GM21390 (cell line): ENCODE data around the gene RAD51B.

Experiments used
- ATAC-seq: cut with Tn5 transposase; IDR thresholded peaks from one replicate; pipeline ENCODE4 v1.9.1; 2021; ENCODE audit not compliant: unreplicated experiment

Gene RAD51B

DNA sequence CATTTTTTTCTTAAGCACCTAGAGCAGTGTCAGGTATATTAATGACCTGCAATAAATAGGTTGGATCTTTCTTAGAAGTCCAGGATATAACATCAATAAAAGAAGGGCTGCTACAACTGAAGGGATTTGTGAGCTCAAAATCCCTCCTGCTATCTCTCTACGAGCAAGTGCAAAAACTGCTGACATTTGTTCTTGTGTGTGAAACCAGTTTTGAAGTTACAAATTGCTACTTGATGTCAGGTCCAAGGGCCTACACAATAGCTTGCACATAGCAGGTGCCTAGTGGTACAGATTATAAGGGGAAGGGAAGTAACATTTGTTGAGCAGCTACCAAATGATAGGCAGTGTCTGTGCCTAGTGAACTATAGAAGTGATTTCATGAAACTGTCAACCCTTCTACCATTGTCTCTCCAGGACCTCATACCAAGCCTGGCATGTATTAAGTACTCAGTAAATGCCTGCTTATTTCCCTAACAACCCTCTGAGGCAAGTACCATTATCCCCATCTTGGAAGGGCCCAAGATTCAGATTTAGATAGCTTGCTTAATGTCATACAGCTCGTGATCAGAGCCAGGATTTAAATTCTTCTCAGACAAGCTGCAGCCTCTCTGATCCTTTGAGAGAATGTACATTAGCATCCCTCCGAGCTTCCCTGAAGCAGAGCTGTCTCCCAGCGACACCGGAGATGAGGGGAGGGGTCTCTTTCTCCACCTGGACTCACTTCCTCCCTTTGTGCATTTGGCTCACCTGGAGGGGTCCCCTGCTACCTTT is 673.0 kb downstream of the RAD51B start:
- ATAC-seq: no peak

DNA sequence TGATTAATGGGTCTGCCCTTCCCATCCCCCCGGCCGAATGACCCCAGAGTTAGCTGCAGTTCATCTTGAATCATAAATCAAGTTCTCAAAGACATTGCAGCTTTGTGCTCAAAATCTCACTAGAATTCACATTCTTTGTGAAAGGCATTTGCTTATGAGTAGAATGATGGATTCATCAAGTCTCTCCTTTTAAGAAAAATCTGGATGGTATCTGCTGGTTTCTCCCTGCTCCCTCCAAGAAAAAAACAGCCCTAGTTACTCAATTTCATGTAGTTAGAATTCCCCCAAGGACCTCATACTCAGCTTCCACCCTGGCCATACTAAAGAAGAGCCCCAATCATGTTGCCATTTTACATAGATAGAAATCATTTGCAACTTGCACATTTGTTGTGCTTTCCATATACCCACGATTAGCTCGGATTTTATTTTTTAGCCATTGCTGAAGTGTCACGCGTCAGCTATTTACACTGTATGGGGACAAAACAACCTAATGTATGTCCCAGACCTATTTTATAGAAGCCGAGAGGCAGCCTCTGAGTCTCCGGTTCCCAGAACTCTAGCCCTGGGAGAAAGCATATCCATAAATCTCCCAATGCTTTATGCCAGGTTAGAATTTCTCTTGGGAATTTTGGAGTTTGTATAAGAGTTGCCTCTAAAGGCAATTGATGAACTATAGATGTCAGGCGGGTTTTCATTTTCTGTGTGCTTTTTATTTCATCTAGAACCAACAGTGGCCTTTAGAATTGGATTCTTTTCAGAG is 673.8 kb downstream of the RAD51B start:
- ATAC-seq: no peak

DNA sequence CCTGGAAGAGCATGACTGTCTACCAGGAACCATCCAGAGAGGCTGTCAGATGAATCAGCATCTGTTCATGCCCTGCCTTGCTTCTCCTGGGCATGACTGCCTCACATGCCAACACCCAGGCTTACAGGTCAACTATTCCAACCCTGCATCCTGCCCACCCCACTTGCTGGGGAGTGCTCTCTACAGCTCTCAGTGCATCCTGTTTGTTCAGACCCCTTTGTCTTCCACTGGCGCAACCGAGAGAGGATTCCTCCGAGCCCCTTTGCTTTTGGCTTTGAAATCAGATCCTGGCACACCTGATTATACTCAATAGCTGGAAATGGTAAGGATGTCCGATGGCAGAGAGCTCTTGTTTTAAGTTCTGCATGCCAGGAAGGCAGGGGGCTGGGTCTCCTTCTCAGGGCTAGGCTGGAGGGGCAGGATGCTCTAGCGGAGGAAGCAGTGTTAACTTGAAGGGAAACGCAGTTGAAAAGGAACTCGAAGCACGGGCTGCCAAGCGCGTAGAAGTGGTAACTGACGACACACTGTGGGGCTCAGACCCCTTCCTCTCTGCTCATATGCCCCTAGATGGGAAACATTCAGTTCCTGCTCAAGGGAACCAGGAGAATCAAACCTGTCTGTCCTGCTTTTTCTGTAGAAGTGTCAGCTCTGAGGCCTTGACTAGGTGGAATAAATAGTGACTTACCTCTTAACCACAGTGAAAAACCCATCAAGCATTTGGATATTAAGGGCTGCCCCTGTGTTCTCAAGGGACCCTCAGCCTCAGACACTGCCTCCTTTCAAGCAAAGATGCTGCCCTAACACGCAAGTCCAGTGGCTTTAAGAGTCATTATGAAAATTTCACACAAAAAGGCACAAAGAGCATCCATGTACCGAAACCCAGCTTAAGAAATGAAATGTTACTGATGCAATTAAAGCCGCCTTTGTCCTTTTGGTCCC is 675.8 kb downstream of the RAD51B start:
- peak; percentile 52 for ATAC-seq

DNA sequence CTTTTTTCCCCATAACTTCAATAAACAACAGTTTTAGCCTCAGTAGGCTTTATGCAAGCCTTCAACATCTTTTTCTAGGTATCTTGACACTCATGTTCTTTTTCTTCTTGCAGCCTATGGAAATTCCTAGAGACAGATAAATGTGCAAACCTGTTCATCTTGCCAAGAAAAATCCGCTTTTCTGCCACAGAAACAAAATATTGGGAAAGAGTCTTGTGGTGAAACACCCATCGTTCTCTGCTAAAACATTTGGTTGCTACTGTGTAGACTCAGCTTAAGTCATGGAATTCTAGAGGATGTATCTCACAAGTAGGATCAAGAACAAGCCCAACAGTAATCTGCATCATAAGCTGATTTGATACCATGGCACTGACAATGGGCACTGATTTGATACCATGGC is 677.4 kb downstream of the RAD51B start:
- ATAC-seq: no peak

DNA sequence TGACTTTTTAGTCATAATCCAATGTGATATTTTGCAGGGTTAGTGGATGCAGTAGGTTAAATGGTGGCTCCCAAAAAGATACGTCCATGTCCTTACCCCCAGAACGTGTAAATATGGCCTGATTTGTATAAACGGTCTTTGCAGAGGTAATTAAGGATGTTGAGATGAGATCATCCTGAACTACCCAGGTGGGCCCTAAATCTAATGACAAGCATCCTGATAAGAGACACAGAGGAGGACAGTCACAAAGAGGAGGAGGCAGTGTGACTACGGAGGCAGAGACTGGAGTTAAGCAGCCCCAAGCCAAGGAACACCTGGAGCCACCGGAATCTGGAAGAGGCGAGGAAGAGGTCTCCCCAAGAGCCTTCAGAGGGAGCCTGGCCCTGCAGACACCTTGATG is 679.9 kb downstream of the RAD51B start:
- ATAC-seq: no peak

DNA sequence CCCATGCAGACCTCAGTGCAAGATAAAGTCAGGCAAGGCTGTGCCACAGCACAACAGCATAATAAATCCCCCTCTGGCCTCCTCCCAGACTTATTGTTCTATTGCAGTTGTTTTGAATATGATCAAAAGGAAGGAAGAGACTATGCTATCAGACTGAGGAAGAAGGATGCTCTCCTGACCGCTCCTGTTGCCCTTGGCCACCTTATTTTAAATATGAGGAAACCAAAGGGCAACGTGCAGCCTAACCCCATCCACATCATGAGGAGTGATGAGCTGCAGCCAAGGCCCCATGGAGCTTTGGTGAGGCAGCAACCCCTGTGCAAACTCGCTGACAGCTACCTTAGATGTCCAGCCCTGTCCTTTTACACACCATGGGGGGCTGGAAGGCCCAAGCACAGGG is 681.6 kb downstream of the RAD51B start:
- no peak for ATAC-seq

DNA sequence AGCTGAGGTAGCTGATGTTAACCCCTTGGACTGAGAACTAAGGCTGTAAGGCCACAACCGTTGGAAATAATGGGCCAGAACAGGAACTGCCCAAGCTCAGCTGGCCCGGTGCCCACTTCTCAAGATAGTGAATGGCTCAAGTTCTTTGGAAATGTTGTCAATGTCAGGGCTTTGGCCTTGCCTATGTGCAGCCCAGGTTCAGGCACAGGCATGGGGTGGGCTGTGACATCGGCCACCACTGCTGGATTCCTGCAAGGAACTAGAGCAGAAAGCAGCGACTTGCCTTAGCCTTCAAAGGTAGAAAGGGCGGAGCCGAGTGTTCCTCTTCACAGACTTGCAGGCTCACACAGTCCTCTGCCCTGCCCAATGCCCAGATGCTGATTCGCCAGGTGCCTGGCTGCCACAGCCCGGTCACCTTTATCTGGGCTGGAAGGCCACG is 682.1 kb downstream of the RAD51B start:
- ATAC-seq: no peak

DNA sequence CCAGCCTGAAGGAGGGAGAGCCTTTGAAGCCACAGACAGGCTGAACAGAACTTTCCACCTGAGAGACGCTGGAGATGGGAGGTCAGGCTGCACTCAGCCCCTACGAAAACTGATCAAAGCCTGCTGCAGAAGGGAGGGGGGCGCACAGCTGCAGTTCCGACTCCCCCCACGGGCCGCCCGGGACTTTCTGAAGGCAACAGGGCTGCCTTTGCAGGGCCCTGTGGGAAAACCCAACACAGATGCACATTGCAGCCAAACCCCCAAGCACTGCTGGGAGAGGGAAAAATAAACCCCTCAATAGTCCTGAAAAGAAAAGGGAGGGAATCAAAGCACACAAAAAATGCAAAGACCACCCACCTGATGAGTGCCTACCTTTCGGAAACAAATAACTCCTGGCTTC is 682.7 kb downstream of the RAD51B start:
- no peak for ATAC-seq

DNA sequence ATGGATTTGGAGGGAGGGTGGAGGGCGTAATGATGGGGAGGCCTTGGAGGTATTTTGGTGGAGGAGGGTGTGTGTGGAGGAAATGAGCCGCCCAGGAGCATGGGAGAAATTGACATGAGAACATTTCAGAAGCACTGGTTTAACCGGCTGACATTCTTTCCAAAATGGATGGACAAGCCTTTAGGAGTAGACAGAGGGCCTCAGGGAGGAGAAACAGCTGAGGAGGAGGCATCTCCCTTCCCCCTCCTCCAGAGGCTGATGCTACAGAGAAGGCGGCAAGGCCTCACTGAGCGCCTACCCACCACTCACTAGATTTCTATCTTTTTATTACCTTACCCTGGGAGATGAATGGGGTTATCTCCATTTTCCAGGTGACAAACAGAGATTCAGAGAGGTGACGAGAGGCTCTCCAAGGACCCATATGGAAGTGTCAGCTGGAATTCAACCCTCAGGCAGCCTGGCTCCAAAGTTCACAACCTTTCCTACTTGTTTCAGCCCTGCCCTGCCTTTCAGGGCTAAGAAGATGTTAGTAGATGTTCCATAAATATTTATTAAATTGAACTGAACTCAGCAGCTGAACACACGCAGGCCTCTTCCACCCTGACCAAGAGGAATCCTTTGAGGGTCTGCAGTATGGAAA is 683.7 kb downstream of the RAD51B start:
- ATAC-seq: no peak

DNA sequence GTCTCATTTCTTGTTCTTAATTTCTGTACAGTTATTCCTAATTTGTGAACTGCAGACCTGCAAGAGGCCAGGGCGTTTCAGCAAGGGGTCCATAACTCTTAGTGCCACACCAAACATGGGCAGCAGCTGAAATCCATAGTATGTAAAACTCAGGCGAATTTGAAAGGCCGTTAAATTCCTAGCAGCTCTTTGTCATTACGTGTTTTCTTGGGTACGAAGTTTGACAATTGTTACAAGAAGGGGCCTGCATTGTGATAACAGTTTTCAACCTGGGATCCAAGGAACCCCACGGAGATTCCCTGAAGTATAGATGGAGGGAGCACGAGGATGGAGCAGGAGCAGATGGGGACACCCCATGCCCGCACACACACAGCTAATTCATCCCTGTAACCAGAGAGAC is 685.3 kb downstream of the RAD51B start:
- ATAC-seq: no peak

DNA sequence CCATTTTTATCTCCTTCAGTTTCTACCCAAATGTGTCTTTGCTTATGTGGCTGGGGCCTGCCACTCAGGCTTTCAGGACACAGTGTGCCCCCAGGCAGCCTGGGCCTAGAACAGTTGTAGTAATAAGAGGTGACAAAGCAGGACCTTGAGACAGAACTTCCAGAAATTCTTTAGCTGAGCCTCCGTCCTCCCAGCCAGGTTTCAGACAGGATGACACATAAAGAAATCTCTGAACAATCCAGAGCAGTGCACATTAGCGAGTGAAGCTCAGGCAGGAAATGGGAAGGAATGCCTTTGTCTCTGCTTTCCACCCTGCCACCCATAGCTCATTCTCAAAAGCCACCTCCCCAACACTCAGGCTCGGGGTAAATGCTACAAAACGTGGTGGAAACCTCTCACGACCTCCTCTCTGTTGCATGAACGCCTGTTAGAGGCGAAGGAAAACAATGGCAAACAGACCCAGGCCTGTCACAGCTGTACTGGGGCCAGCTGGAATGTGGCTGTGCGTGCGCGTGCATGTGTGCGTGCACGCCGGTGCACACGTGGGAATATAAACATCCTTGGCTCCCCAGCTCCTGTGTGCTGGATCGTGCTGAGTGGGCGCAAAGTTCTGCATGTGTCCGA is 686.6 kb downstream of the RAD51B start:
- ATAC-seq: no peak

DNA sequence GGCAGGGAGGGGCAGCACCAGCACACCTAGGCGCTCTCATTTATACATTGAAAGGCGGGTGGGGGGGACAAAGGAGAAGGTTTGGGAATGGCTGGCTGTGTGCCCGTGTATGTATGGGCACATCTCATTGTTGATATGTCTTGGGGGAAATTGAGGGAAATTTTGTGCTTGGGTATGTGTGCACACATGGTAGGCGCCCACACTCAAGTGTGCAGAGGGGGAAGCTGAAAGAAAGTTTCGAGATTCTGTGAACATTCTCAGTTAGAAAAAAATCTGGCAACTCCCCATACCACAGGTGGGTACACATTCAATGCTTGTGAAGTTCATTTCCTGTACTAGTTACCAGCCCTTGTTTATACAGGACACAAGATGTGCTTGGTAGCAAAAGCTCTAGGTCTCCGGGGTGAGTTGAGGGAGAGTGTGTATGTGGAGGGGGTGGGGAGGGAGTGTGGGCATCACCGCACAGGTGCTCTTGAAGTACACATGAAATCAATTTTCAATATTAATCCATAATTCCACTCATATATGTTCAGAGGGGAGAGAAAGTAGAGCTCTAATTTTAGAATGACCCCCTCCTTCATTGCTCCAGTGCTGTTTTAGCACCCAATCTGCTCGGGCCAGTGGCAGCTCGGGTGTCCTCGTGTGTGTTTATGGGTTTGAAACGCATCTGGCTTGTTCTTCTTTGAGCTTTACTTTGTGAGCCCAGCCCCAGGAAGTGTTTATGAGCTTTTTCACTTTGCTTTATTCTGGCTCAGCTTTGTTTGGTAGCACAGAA is 687.3 kb downstream of the RAD51B start:
- ATAC-seq: peak; percentile 73

DNA sequence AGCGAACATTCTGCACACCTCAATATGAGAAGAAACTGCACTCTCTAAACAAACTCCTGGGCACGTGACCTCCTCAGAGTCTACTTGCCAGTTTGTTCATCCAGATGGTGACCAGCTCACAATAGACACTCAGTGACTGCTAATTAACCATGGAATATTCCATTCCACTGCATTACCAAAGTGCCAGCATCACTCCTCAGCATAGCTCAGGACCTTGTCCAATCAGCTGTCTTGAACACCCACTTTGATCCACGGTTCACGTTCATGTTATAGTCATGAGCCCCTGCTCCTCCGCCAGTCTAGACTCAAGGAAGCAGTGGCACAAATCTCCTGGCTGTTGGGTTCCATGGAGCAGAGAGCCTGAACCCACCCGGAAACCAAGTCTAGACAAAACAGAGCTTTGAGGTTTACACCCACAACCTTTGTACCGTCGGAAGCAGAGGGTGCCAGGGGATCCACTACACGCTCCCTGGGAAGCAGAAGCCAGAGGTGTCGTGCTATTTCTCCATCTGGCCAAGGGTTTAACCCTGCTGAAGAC is 688.0 kb downstream of the RAD51B start:
- no peak for ATAC-seq

DNA sequence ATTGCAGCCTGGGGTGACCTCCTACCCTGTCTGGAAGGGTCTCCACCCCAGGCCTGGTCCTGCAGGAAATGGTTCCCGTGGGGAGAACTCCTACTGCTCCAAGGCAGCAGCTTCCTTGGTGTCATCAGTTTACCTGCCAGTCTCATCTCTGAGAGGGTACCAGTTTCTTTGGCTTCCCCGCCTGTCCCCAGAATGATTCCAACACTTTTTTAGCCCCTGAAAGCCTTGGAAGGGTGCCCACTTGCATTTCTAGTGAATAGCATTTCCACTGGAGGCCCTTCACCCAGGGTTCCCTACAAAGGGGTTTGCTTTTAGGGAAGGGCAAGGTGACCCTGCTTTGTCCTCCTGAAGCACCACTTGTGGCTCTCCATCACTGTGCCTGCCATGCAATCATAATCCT is 689.0 kb downstream of the RAD51B start:
- ATAC-seq: no peak

DNA sequence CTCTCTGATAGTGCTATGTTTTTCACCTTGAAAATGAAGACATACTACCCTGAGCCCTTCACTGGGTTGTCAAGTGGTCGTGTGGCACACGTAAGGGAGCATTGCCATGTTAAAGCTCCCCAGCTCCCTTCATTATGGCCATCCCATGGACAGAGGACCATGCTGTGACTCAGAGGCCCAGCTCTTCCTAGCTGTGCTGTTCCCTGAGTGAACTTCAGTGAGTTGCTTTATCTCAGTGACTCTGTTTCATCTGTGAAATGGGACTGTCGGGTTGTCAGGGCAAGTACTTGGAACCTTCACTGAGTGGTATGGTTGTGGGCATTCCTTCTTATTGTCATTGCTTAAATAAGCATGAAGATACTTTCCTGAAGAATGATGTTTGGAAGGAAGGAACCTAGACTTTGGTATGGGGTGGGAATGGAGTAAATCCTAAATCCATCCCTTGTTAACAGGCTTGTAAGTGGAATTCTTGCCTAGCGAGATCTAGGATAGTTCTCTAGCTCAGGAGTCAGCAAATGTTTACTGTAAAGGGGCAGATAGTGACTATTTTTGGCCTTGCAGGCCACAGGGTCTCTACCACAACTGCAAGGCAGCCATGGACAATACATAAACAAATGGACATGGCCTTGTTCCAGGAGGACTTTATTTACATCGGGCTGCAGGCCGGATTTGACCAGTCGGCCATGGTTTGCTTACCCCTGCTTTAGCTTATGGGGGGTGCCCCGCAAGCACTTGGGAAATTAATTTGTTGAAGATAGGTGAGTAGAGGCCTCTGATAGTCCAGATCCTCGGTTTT is 689.8 kb downstream of the RAD51B start:
- no peak for ATAC-seq

DNA sequence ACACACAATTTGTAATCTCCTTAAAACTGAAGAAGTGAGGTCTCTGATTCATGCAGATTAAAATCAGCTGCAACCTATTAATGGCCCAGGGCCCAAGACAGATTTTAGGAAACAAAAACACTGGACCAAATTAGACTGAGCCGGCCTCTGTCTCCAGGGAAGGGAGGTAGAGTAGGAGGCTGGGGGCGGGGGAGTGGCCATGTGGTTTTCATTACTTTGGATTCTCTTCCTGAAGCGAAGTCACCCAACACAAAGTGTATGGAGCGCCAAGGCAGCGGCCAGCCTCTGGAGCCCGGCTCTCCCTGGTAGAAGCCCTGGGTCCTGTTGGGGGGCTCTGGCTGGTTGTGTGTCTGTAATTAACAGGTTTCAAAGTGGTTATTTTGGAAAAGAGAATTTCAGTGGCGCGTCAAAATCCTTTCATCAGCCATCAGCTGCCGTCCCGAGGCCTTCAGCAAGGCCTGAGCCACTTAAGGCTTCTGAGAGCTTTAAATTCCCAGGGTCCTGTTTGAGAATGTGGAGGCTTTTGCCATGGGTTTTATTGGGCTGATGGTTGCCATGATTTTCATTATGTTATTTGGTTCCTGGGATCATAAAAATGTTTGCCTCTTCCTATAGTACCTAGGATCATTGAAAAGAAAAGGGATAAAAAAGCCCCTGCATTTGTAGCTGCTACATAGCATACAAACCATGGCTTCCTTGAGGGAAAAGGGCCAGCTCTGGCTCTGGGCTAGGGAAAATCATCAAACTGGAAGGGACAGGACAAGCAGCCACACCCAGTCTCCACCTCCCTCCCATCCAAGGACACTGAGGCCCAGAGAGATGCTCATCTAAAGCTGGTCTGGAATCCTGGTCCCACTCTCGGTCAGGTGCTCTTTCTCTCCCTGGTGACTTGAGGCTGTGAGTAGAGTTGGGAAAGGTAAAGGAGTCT is 690.9 kb downstream of the RAD51B start:
- no peak for ATAC-seq
